Kidney epithelial cell (primary cell): ENCODE data around the gene LBP. TPM values are rescaled to one million over a fixed set of nuclear protein-coding genes. Genes with fewer than 3 reads are reported as not detected.

ENCODE experiments used
- DNase-seq: peaks from one replicate; pipeline ENCODE4 v3.0.0-alpha.2; 2010; ENCODE audit warnings: low read depth
- H3K27me3 ChIP-seq: 2 replicates; pipeline ENCODE4 v1.6.0; 2011; ENCODE audit warnings: low read length; ENCODE audit not compliant: control insufficient read depth, insufficient read depth
- H3K36me3 ChIP-seq: 2 replicates; pipeline ENCODE4 v1.5.1; 2011; ENCODE audit warnings: low read length; ENCODE audit not compliant: control insufficient read depth, insufficient read depth
- H3K4me3 ChIP-seq: 2 replicates; pipeline ENCODE4 v1.5.1; 2011; ENCODE audit warnings: low read depth, mild to moderate bottlenecking, control low read depth, low read length
- CTCF ChIP-seq: IDR thresholded peaks from 2 replicates; pipeline ENCODE4 v1.5.1; 2011; ENCODE audit warnings: mild to moderate bottlenecking, moderate library complexity, low read length, control low read depth, inconsistent platforms; ENCODE audit not compliant: insufficient read depth, poor library complexity, severe bottlenecking
- total RNA-seq: library from RNA; depleted of rRNA; stranded (reverse); fragments of >200 nt; gene quantifications from 2 replicates; pipeline ENCODE4 v1.2.3, GENCODE V29; 2015

LBP gene
- total RNA-seq, 1 donor from 2014 or later = not detected

- no peak for TF ChIP-seq CTCF
- Histone ChIP-seq H3K4me3 (no peak overlapping the region), H3K27me3 (peaks cover 2% of the 10 kb centered on the region), H3K36me3 (no peaks in the 10 kb centered on the region)
- DNase-seq = peak; percentile 12
These were observed 7.0 kb downstream of the LBP start for GRCh38 chr20:38353316-38353715.

- no peak for DNase-seq
- no peak overlapping the region for H3K4me3 ChIP-seq
- H3K36me3 ChIP-seq = no peaks in the 10 kb centered on the region
- TF ChIP-seq CTCF = no peak
- no peaks in the 10 kb centered on the region for H3K27me3 ChIP-seq
These were observed 7.9 kb downstream of the LBP start for GRCh38 chr20:38354227-38354626.

DNA sequence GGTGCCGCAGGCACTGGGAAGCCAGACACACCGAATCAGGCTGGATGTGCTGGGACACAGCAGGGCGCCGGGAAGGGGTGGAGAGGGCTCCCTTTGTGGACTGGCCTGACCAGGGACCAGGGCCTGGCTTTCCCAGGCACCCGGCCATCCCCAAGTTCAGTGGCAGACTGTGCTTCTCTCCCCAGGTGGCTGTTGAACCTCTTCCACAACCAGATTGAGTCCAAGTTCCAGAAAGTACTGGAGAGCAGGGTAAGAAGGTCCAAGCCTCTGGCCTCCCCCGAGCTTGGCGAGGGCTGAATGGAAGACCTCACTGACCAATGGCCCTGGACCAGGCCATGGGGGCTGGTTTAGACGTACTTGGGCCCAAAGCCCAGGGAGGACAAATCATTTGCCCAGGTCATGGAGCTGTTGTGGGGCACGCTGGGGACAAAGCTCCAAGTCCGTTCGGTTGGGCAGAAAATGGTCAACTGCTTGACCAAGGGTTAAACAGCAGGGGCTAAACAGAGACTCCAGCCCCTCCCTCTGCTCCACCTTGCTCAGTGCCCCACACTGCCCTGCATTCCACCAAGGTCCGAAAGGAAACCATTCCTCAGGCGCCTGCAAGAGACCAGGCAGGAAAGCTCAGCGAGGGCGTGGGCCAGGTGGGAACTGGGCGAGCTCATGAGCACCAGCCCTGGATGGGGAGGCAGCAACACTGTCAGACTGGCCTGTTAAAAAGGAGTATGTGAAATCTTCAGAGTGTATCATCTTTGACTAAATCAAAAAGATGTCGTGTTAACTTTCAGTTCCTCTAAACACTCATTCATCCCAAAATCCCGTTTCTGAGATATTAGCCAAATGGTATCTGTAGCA, 9.1 kb downstream of the LBP start:
- no peak overlapping the region for H3K4me3 ChIP-seq
- DNase-seq = no peak
- no peak for TF ChIP-seq CTCF
- H3K36me3 ChIP-seq = no peaks in the 10 kb centered on the region
- no peaks in the 10 kb centered on the region for H3K27me3 ChIP-seq

GRCh38 chr20:38357653-38358207, 11.4 kb downstream of the LBP start:
- Histone ChIP-seq H3K27me3 (no peaks in the 10 kb centered on the region), H3K4me3 (no peak overlapping the region), H3K36me3 (no peaks in the 10 kb centered on the region)
- TF ChIP-seq CTCF = no peak
- DNase-seq = no peak

- H3K27me3 ChIP-seq = no peaks in the 10 kb centered on the region
- no peak overlapping the region for H3K4me3 ChIP-seq
- no peak for DNase-seq
- no peak for TF ChIP-seq CTCF
- no peaks in the 10 kb centered on the region for H3K36me3 ChIP-seq
These were observed 12.3 kb downstream of the LBP start for GRCh38 chr20:38358556-38358955.
